Mesothelial cell of epicardium (in vitro differentiated cells): ENCODE measurements around the gene SPNS3. TPM values are rescaled to one million over a fixed set of nuclear protein-coding genes. Genes with fewer than 3 reads are reported as not detected.
A peak's percentile ranks its signal among the peaks of the same experiment; 100 is the strongest.

Experiments used
- DNase-seq, 2 experiments: peaks; one replicate each; pipeline ENCODE4 v3.0.0; 2021; ENCODE audit warnings: low spot score in 2 of 2; ENCODE audit not compliant: unreplicated experiment in 2 of 2
- H3K27ac Mint-ChIP-seq: 2 replicates; pipeline ENCODE4 v1.8.0; 2021; ENCODE audit warnings: mixed read lengths
- H3K27me3 Mint-ChIP-seq: 2 replicates; pipeline ENCODE4 v1.8.0; 2021; ENCODE audit warnings: low read depth, mixed read lengths
- H3K36me3 Mint-ChIP-seq: 2 replicates; pipeline ENCODE4 v1.8.0; 2021; ENCODE audit warnings: mixed read lengths
- H3K4me1 Mint-ChIP-seq: 2 replicates; pipeline ENCODE4 v1.8.0; 2021; ENCODE audit warnings: mixed read lengths
- H3K4me3 Mint-ChIP-seq: 2 replicates; pipeline ENCODE4 v1.8.0; 2021; ENCODE audit warnings: mild to moderate bottlenecking, moderate library complexity, mixed read lengths
- H3K9me3 Mint-ChIP-seq: 2 replicates; pipeline ENCODE4 v1.8.0; 2021; ENCODE audit warnings: mixed read lengths
- CTCF ChIP-seq: fragments of 200-600 bp; sonication (generic); IDR thresholded peaks from one replicate; pipeline ENCODE4 v1.5.0; 2021; ENCODE audit warnings: antibody characterized with exemption; ENCODE audit not compliant: unreplicated experiment
- total RNA-seq: library from RNA; stranded (reverse); gene quantifications from 3 replicates; pipeline ENCODE4 v1.2.1, GENCODE V29; 2021

The SPNS3 gene
- total RNA-seq, 1 donor from 2014 or later, result not detected

- Mint-ChIP-seq H3K27me3 (peaks cover 30% of the 10 kb centered on the region), H3K9me3 (no peaks in the 10 kb centered on the region), H3K36me3 (no peaks in the 10 kb centered on the region), H3K4me3 (no peak overlapping the region), H3K4me1 (peaks cover 21% of the 10 kb centered on the region), H3K27ac (no peak overlapping the region)
- DNase-seq, result no peak
- no peak for TF ChIP-seq CTCF
Measured at GRCh38 chr17:4440021-4440420, 6.3 kb downstream of the SPNS3 start.

- H3K4me3 Mint-ChIP-seq, result no peak overlapping the region
- no peaks in the 10 kb centered on the region for H3K9me3 Mint-ChIP-seq
- H3K27me3 Mint-ChIP-seq, result peaks cover 28% of the 10 kb centered on the region
- peaks cover 21% of the 10 kb centered on the region for H3K4me1 Mint-ChIP-seq
- no peak for TF ChIP-seq CTCF
- H3K36me3 Mint-ChIP-seq, result no peaks in the 10 kb centered on the region
- peak; percentile 63 to 81 for DNase-seq
- peak overlapping the region; percentile 86 for H3K27ac Mint-ChIP-seq
Measured at GRCh38 chr17:4440690-4441686, 7.2 kb downstream of the SPNS3 start.

GRCh38 chr17:4442582-4442981 lies 8.8 kb downstream of the SPNS3 start:
- TF ChIP-seq CTCF, result no peak
- peaks cover 21% of the 10 kb centered on the region for H3K27me3 Mint-ChIP-seq

GRCh38 chr17:4443476-4443875 lies 9.7 kb downstream of the SPNS3 start:
- H3K4me3 Mint-ChIP-seq, result no peak overlapping the region
- no peak for DNase-seq
- H3K9me3 Mint-ChIP-seq, result no peaks in the 10 kb centered on the region
- TF ChIP-seq CTCF, result no peak
- peak overlapping the region; percentile 25 for H3K27ac Mint-ChIP-seq
- peaks cover 21% of the 10 kb centered on the region for H3K4me1 Mint-ChIP-seq
- no peaks in the 10 kb centered on the region for H3K36me3 Mint-ChIP-seq
- H3K27me3 Mint-ChIP-seq, result peaks cover 21% of the 10 kb centered on the region

More at GRCh38 chr17:4442582-4442981, 8.8 kb downstream of the SPNS3 start:
- no peak for DNase-seq
- peaks cover 21% of the 10 kb centered on the region for H3K4me1 Mint-ChIP-seq
- H3K27ac Mint-ChIP-seq, result no peak overlapping the region
- H3K36me3 Mint-ChIP-seq, result no peaks in the 10 kb centered on the region
- H3K9me3 Mint-ChIP-seq, result no peaks in the 10 kb centered on the region
- no peak overlapping the region for H3K4me3 Mint-ChIP-seq

- TF ChIP-seq CTCF, result no peak
- Mint-ChIP-seq H3K4me1 (peaks cover 19% of the 10 kb centered on the region), H3K27me3 (peaks cover 16% of the 10 kb centered on the region), H3K36me3 (no peaks in the 10 kb centered on the region), H3K9me3 (no peaks in the 10 kb centered on the region), H3K4me3 (no peak overlapping the region), H3K27ac (no peak overlapping the region)
- no peak for DNase-seq
Measured at GRCh38 chr17:4444782-4445473, 11.2 kb downstream of the SPNS3 start.
